Inflammatory macrophage (primary cell): ENCODE measurements around the gene IL17RA.
"Not testable (repeated sequence)": the region's sequence is repeated elsewhere in the genome, so short reads cannot be mapped to it uniquely, and the experiment has no call there.

ENCODE experiments used
- DNase-seq, 2 donors: peaks; one replicate each; pipeline ENCODE4 v3.0.0-alpha.2; 2020 to 2022

Gene IL17RA

GRCh38 chr22:17121233-17122195 lies 36.7 kb downstream of the IL17RA start, which contains the start of gene TMEM121B:
TMEM121B (minus strand) TSS chr22:17121360; CDS start chr22:17121127, 233 bp downstream.
- DNase-seq = peak; percentile 83 to 85

GRCh38 chr22:17130199-17130598 lies 45.4 kb downstream of the IL17RA start:
- DNase-seq = no peak

DNA sequence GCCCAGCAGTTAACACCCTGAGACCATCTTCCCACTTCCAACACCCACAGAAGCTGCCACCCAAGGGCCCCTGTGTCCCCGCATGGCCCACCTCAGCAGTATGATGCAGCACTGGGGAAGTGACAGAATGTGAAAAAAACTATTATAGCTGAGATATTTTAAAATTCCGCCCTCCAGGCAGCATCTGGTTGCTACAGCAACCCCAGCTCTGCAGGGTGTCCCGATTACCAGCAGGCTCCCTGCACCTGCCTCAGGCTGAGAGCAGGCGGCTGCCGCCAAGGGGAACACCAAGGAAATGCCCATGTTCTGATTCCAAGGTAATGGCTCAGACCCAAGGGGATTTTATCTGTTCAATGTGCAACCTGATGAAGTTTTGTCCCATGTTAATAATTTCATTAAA lies 46.9 kb downstream of the IL17RA start:
- peak in 1 of 2 donors; percentile 27 for DNase-seq

GRCh38 chr22:17132112-17132511 lies 47.3 kb downstream of the IL17RA start:
- DNase-seq = no peak

GRCh38 chr22:17133137-17133536 lies 48.3 kb downstream of the IL17RA start:
- DNase-seq = no peak

DNA sequence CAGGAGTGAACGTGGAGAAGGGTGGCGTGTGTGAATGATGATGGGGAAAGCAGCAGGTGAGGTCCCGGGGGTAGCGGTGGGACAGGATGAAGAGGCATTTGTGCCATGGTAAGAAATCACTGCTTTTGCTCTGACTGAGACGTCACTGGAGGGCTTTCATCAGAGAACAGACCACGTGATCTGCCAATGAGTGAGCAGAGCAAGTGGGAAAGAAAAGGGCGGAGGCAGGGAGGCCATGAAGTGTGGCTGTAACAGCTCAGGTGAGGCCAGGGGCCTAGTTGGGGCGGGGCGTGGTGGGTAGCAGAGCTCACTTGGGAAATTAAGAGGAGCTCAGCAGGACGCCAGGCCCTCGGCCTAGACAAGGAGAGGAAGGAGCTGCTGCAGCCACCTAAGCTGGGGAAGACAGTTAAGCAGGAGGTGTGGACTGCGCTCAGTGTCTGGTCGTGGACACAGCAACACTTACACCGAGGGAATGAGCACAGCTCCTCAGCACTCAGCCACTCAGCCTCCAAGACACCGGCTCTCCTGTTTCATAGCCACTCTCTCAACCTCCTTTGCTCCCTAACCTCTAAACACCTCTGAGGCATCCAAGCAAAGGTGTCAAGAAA lies 50.5 kb downstream of the IL17RA start:
- DNase-seq = no peak

DNA sequence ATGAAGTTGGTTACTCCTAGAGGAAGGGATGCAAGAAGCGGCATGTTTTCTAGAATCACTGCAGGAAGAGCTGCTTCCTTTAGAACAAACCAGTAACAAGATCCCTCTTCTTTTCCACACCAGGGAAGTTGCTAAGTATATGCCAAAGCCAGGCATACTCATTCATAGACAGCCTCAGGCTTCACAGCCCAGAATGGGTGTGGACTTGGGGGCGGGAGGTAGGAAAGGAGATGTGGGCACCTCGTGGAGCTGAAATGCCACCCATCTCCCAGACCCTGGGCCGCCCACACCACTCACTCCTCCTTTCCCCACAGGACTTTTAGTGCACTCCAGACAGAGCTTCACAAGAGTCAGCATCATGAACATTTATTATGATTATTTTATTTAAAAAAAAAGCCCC lies 52.4 kb downstream of the IL17RA start:
- DNase-seq = no peak

GRCh38 chr22:17137861-17138425 lies 53.1 kb downstream of the IL17RA start:
- DNase-seq = no peak

- DNase-seq = no peak
These were observed 53.7 kb downstream of the IL17RA start for GRCh38 chr22:17138513-17138912.

GRCh38 chr22:17140022-17140421 lies 55.2 kb downstream of the IL17RA start:
- DNase-seq = no peak

DNA sequence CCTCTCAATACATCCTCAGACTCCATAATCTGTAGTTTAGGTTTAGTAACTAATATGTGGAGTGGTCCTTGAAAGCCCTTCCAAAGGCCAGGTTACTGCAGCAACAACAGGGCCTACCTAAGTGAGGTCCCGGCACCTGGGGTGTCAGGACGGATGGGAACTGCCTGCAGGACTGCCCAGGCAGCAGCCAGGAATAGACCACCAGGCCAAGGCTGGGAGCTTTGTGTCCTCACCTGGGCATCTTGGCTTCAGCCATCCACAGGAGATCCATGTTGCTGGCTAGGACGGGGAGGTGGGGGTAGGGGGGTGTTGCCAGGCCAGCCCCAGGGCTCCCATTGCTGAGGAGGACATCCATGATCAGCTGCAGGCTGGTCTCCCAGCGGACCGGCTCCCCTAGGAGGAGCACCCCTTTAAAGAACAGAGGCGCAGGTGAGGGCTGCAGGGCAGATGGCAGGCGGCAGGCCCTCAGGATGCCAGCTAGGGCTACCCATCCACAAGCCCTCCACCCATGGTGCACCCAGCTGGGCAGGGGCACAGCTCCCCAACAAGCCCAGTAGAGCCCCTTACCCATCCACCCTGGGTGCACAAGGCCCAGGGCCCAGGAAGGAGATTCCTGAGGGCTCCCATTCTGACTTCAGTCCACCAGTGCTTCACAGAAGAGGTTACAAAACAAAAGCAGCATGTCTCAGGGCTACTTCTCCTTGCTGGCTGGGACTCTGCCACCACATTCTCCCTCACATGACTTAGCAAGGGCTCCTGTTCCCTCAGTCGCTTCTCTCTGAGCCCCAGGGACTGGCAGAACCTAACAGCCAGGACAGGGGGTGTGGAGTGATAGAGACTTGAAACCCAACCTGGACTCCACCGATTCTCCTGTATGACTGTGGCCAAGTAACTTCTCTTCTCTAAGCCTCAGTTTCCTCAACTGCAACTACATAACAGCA lies 56.3 kb downstream of the IL17RA start:
- DNase-seq = peak; percentile 52 to 74

DNA sequence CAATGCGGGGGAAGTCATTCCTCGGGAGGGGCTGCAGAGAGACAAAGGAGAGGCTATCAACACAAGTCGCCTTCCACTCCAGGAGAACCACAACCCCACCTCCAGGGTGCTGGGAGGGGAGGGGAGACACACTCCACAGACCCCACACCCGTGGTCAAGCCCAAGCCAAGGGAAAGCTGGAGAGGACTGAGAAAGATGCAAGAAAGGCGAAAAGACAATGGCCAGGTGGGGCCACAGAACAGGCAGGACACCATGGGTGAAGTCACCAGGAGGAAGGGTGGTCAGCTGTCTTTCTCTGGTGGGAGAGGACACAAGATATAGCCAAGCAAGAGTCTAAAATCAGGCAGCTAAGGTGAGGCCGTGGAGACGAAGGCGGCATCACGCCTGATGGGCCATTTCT lies 58.3 kb downstream of the IL17RA start:
- DNase-seq = no peak

DNA sequence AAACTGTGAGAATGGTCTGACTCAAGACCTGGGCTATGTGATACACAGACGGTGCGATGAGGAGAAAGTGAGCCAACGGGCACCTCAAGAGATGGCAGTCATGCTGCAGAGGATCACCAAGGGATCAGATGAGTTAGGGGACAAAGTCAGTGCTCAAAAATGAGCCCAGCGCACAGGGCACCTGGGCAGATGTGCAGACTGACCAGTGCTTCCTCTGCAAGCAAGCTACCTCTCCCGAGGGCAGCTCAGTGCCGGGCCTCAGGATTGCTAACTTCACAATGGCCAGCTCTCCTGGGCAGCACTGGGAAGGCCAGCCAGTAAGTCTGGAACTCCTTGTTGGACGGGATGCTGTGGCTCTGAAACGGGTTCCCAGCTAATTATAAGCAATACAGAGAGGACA lies 59.0 kb downstream of the IL17RA start:
- DNase-seq = no peak

DNA sequence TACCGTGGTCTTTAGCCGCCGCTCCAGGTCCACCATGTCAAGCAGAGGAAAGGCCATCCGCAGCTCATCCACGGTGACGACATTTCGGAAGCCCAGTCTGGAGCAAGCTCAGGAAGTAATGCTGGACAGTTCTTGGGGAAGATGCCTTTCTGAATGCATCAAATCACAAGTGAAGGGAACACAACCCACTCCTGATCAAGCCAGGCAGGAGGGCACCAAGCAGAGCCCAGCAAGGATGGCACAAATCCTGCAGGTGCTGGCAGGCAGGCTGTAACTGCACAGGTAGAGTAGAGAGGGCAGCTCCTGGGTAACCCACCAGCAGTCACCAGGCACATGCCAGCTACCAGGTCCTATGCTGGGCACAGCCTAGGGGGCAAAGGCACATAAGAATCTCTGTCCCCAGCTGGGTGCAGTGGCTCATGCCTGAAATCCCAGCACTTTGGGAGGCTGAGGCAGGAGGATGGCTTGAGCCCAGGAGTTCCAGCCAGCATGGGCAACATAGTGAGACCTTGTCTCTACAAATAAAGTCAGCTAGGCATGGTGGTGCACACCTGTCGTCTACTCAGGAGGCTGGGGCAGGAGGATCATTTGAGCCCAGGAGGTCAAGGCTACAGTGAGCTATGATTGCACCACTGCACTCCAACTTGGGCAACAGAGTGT lies 60.4 kb downstream of the IL17RA start:
- no peak for DNase-seq

- DNase-seq = not testable (repeated sequence)
These were observed 62.7 kb downstream of the IL17RA start for GRCh38 chr22:17147458-17147857.

- no peak for DNase-seq
These were observed 64.4 kb downstream of the IL17RA start for GRCh38 chr22:17149076-17149815.

GRCh38 chr22:17152340-17152739 lies 67.5 kb downstream of the IL17RA start:
- DNase-seq = no peak

- DNase-seq = no peak
These were observed 68.2 kb downstream of the IL17RA start for GRCh38 chr22:17152971-17153370.

- peak in 1 of 2 donors; percentile 13 for DNase-seq
These were observed 71.1 kb downstream of the IL17RA start for GRCh38 chr22:17155941-17156340.

GRCh38 chr22:17157714-17158113 lies 72.9 kb downstream of the IL17RA start:
- DNase-seq = no peak

GRCh38 chr22:17158176-17158567 lies 73.4 kb downstream of the IL17RA start:
- DNase-seq = no peak
